K562 (cell line): ENCODE data around the gene USP4. TPM values are rescaled to one million over a fixed set of nuclear protein-coding genes. Genes with fewer than 3 reads are reported as not detected.

Experiments
- BCL6 ChIP-seq: fragments of 250-450 bp; sonication (Bioruptor Pico); IDR thresholded peaks from 2 replicates; pipeline ENCODE4 v1.4.0; 2020
- CBFA2T3 ChIP-seq: fragments of 450-650 bp; IDR thresholded peaks from 2 replicates; pipeline ENCODE4 v1.6.1; 2017
- CBX8 ChIP-seq: fragments of 200-600 bp; sonication (generic); IDR thresholded peaks from 2 replicates; pipeline ENCODE4 v1.6.1; 2012; ENCODE audit warnings: borderline replicate concordance, mixed run types, low read depth, mild to moderate bottlenecking, moderate library complexity, mixed read lengths, low read length, control low read depth, inconsistent platforms; ENCODE audit not compliant: poor library complexity, severe bottlenecking; ENCODE audit errors: extremely low read depth
- CEBPG ChIP-seq, 3 experiments: fragments of 200-800 bp in 1 of 3; sonication (Bioruptor generic) in 1 of 3; sonication (generic) in 1 of 3; formaldehyde crosslinking in 1 of 3; IDR thresholded peaks in 2 of 3; conservative IDR thresholded peaks in 1 of 3; 2 replicates each; pipeline versions ENCODE4 v1.6.1 to v1.8.0; 2016 to 2022; ENCODE audit warnings: missing compliant biosample characterization in 2 of 3, missing genetic modification characterization in 2 of 3, mild to moderate bottlenecking in 1 of 3, missing genetic modification reagents in 1 of 3
- DNMT1 ChIP-seq: fragments of 450-650 bp; IDR thresholded peaks from 2 replicates; pipeline ENCODE4 v1.6.1; 2016; ENCODE audit warnings: antibody characterized with exemption, mild to moderate bottlenecking
- HMG20B ChIP-seq: fragments of 250-450 bp; sonication (Bioruptor Pico); IDR thresholded peaks from 2 replicates; pipeline ENCODE4 v1.5.0; 2021; ENCODE audit warnings: mild to moderate bottlenecking
- HNRNPLL ChIP-seq: fragments of 200-400 bp; formaldehyde crosslinking; IDR thresholded peaks from 2 replicates; pipeline ENCODE4 v1.6.1; 2017; ENCODE audit warnings: low read length, low read depth, mild to moderate bottlenecking; ENCODE audit not compliant: poor library complexity, severe bottlenecking
- KLF10 ChIP-seq: fragments of 250-450 bp; sonication (Bioruptor Pico); IDR thresholded peaks from 2 replicates; pipeline ENCODE4 v1.6.1; 2021; ENCODE audit warnings: matching md5 sums
- MYC ChIP-seq, 2 experiments: fragments of 250-450 bp in 1 of 2; sonication (Bioruptor Pico) in 1 of 2; IDR thresholded peaks; 2 replicates each; pipeline versions ENCODE4 v1.5.1 to v1.6.1; 2012 to 2021; ENCODE audit warnings: low read depth in 2 of 2, borderline replicate concordance in 1 of 2, improper control_type of control experiment in 1 of 2, low read length in 1 of 2, mild to moderate bottlenecking in 1 of 2, moderate library complexity in 1 of 2
- NFYB ChIP-seq: IDR thresholded peaks from 2 replicates; pipeline ENCODE4 v1.6.1; 2011; ENCODE audit warnings: mild to moderate bottlenecking, moderate library complexity; ENCODE audit not compliant: insufficient read length; ENCODE audit errors: extremely low read depth
- RBBP5 ChIP-seq: fragments of 200-600 bp; sonication (generic); IDR thresholded peaks from 2 replicates; pipeline ENCODE4 v1.6.1; 2012; ENCODE audit warnings: borderline replicate concordance, mild to moderate bottlenecking, low read length, control low read depth, inconsistent platforms; ENCODE audit not compliant: insufficient read depth, poor library complexity, severe bottlenecking
- SETDB1 ChIP-seq: IDR thresholded peaks from one replicate; pipeline ENCODE4 v1.6.1; 2012; ENCODE audit warnings: low read length, control low read depth, inconsistent platforms
- SIN3A ChIP-seq, 2 experiments: fragments of 150-350 bp in 1 of 2; IDR thresholded peaks; 2 replicates each; pipeline ENCODE4 v1.6.1; 2011 to 2016; ENCODE audit warnings: borderline replicate concordance in 2 of 2, low read depth in 2 of 2, low read length in 2 of 2, mild to moderate bottlenecking in 2 of 2, moderate library complexity in 2 of 2; ENCODE audit not compliant: control insufficient read depth in 1 of 2
- SMAD1 ChIP-seq: fragments of 150-350 bp; IDR thresholded peaks from 2 replicates; pipeline ENCODE4 v1.6.1; 2014; ENCODE audit warnings: low read length, low read depth; ENCODE audit not compliant: partially characterized antibody
- SMARCA4 ChIP-seq: fragments of 450-650 bp; IDR thresholded peaks from 2 replicates; pipeline ENCODE4 v1.6.1; 2016
- SMARCC2 ChIP-seq: fragments of 450-650 bp; IDR thresholded peaks from 2 replicates; pipeline ENCODE4 v1.6.1; 2017; ENCODE audit warnings: antibody characterized with exemption, moderate library complexity, mild to moderate bottlenecking, low read depth
- SMARCE1 ChIP-seq: fragments of 450-650 bp; IDR thresholded peaks from 2 replicates; pipeline ENCODE4 v1.7.1; 2016; ENCODE audit warnings: mild to moderate bottlenecking
- THAP12 ChIP-seq: fragments of 250-450 bp; sonication (Bioruptor Pico); IDR thresholded peaks from 2 replicates; pipeline ENCODE4 v1.9.0; 2021; ENCODE audit warnings: mild to moderate bottlenecking, inconsistent platforms
- TOE1 ChIP-seq, 2 experiments: fragments of 450-650 bp in 1 of 2; sonication (generic) in 1 of 2; formaldehyde crosslinking in 1 of 2; IDR thresholded peaks; 2 replicates each; pipeline versions ENCODE4 v1.7.1 to v1.8.0; 2016 to 2022; ENCODE audit warnings: borderline replicate concordance in 2 of 2, mild to moderate bottlenecking in 2 of 2, antibody characterized with exemption in 1 of 2, inconsistent platforms in 1 of 2, low read depth in 1 of 2, missing genetic modification reagents in 1 of 2, moderate library complexity in 1 of 2
- ZNF165 ChIP-seq: fragments of 250-450 bp; sonication (Bioruptor Pico); IDR thresholded peaks from 2 replicates; pipeline ENCODE4 v1.4.0; 2020; ENCODE audit warnings: borderline replicate concordance
- ZNF551 ChIP-seq: fragments of 250-450 bp; sonication (Bioruptor Pico); IDR thresholded peaks from 2 replicates; pipeline ENCODE4 v1.5.0; 2021; ENCODE audit warnings: mild to moderate bottlenecking, moderate library complexity
- ZNF57 ChIP-seq: fragments of 450-650 bp; formaldehyde crosslinking; IDR thresholded peaks from 2 replicates; pipeline ENCODE4 v1.4.0; 2020; ENCODE audit warnings: mild to moderate bottlenecking, moderate library complexity
- ZNF644 ChIP-seq: fragments of 200-800 bp; sonication (Bioruptor generic); IDR thresholded peaks from 2 replicates; pipeline ENCODE4 v1.6.1; 2016; ENCODE audit warnings: low read depth, missing genetic modification characterization, missing compliant biosample characterization
- ZNF764 ChIP-seq: fragments of 250-450 bp; sonication (Bioruptor Pico); IDR thresholded peaks from 2 replicates; pipeline ENCODE4 v1.4.0; 2020; ENCODE audit warnings: low read depth, mild to moderate bottlenecking, moderate library complexity
- ZNF780A ChIP-seq: fragments of 250-450 bp; sonication (Bioruptor Pico); IDR thresholded peaks from 2 replicates; pipeline ENCODE4 v1.5.0; 2021; ENCODE audit warnings: mild to moderate bottlenecking
- polyA plus RNA-seq, 8 experiments: library from polyadenylated mRNA; depleted of rRNA in 4 of 8; stranded (reverse) in 5 of 8; unstranded in 3 of 8; fragments of >200 nt; fragmentation: Nextera tagmentation in 2 of 8; fragmentation: Illumina TruSeq in 1 of 8; extraction: Ambion mirVana in 2 of 8; extraction: Trizol in 1 of 8; gene quantifications; 2 replicates each; pipeline versions ENCODE4 v1.2.1 to v1.2.3, GENCODE V29; 2011 to 2014; ENCODE audit warnings: inconsistent platforms in 1 of 8, missing spikeins in 1 of 8
- total RNA-seq, 7 experiments: library from RNA; depleted of rRNA in 6 of 7; stranded (reverse); fragments of >200 nt in 6 of 7; fragmentation: Illumina TruSeq in 2 of 7; extraction: Trizol in 2 of 7; gene quantifications; 2 replicates each; pipeline versions ENCODE4 v1.2.1 to v1.2.3, GENCODE V29; 2011 to 2021; ENCODE audit warnings: low replicate concordance in 1 of 7

The USP4 gene
- total and polyA plus RNA-seq, 9 of the 15 experiments (the other 6 are each of a cell fraction or from before 2014, with no cell fraction given) = 11.8 to 40.4 (median 22.9) TPM

- TF ChIP-seq ZNF780A (no peak), DNMT1 (no peak), ZNF764 (CRISPR knock-in tag) (no peak), THAP12 (CRISPR knock-in tag) (no peak; the same call in 1 of the 2 replicates), CBFA2T3 (peak; percentile 30; the same call in 1 of the 2 replicates), RBBP5 (peak; percentile 34), CBX8 (no peak), HMG20B (CRISPR knock-in tag) (no peak), SMARCC2 (no peak), ZNF165 (CRISPR knock-in tag) (no peak), TOE1 (IDR thresholded peaks at IDR 0.05; ENCODE audit: borderline replicate concordance) (no peak; the same call in 1 of the 2 replicates), TOE1 (CRISPR knock-in tag; IDR thresholded peaks at IDR 0.05; ENCODE audit: borderline replicate concordance, low read depth) (no peak), KLF10 (no peak), SETDB1 (no peak), ZNF551 (CRISPR knock-in tag) (no peak), ZNF57 (no peak), SMARCE1 (peak; percentile 47; the same call in 1 of the 2 replicates), SIN3A (IDR thresholded peaks at IDR 0.05; ENCODE audit: borderline replicate concordance in 2 of 2, control insufficient read depth in 1 of 2, low read depth in 2 of 2, low read length in 2 of 2) (peak in 1 of 2 experiments; percentile 77; a peak in 2 of 4 replicates), MYC (IDR thresholded peaks at IDR 0.05; ENCODE audit: low read depth, low read length) (peak; percentile 92), MYC (CRISPR knock-in tag; IDR thresholded peaks at IDR 0.05; ENCODE audit: borderline replicate concordance, low read depth) (peak; percentile 82; the same call in 1 of the 2 replicates), SMAD1 (peak; percentile 14), ZNF644 (tag) (0 out of 2 replicates have a peak, but pooled peaks have one; percentile 53), CEBPG (CRISPR knock-in tag; IDR thresholded peaks at IDR 0.05) (0 out of 2 replicates have a peak, but pooled peaks have one; percentile 11), CEBPG (tag; conservative IDR thresholded peaks at IDR 0.05 in 1 of 2, IDR thresholded peaks at IDR 0.05 in 1 of 2) (no peak), BCL6 (CRISPR knock-in tag) (no peak), SMARCA4 (no peak), HNRNPLL (peak; percentile 23), NFYB (no peak)
Measured at GRCh38 chr3:49339941-49340800, at the start of gene USP4 (continued).
